Choroid plexus epithelial cell (primary cell): ENCODE data around the gene ELL.

Experiments used
- DNase-seq: peaks from one replicate; pipeline ENCODE4 v3.0.0-alpha.2; 2010; ENCODE audit warnings: low read depth
- H3K4me3 ChIP-seq: 2 replicates; pipeline ENCODE4 v1.5.1; 2011; ENCODE audit warnings: low read depth, mild to moderate bottlenecking, control low read depth, low read length, moderate library complexity
- CTCF ChIP-seq: conservative IDR thresholded peaks from 2 replicates; pipeline ENCODE4 v1.5.1; 2011; ENCODE audit warnings: low read depth, mild to moderate bottlenecking, control low read depth, inconsistent platforms, low read length, moderate library complexity

ELL gene

GRCh38 chr19:18469069-18469846 lies 52.6 kb downstream of the ELL start:
- no peak overlapping the region for H3K4me3 ChIP-seq
- peak; percentile 78 for DNase-seq
- peak; percentile 84 for TF ChIP-seq CTCF

- no peak for TF ChIP-seq CTCF
Measured at GRCh38 chr19:18468517-18468916, 53.4 kb downstream of the ELL start.

GRCh38 chr19:18467978-18468377 lies 53.9 kb downstream of the ELL start:
- H3K4me3 ChIP-seq = no peak overlapping the region
- DNase-seq = no peak
- TF ChIP-seq CTCF = no peak

More at GRCh38 chr19:18468517-18468916, 53.4 kb downstream of the ELL start:
- no peak for DNase-seq
- H3K4me3 ChIP-seq = no peak overlapping the region

- no peak overlapping the region for H3K4me3 ChIP-seq
- no peak for DNase-seq
- no peak for TF ChIP-seq CTCF
Measured at GRCh38 chr19:18466354-18466753, 55.5 kb downstream of the ELL start.

GRCh38 chr19:18465964-18466339 lies 55.9 kb downstream of the ELL start:
- no peak for DNase-seq
- no peak overlapping the region for H3K4me3 ChIP-seq
- no peak for TF ChIP-seq CTCF

GRCh38 chr19:18465214-18465963 lies 56.5 kb downstream of the ELL start:
- no peak for TF ChIP-seq CTCF
- no peak for DNase-seq
- H3K4me3 ChIP-seq = no peak overlapping the region
